Measurements from ENCODE around the gene FGF2. TPM values are rescaled to one million over a fixed set of nuclear protein-coding genes. Genes with fewer than 3 reads are reported as not detected.

Gene FGF2
- 1.4 and 2.1 TPM in 2 replicates for total RNA-seq (2021)
- percentile 39 among the genes with signal in this experiment for Bru-seq, nascent RNA
- percentile 36 among the genes with signal in this experiment for BruChase-seq, experiment 1, labeled RNA remaining after a 2-hour chase
- percentile 37 among the genes with signal in this experiment for BruChase-seq, experiment 2, labeled RNA remaining after a 6-hour chase
- long read RNA-seq, full-length matches to known transcripts = 1 of 1 reads
- long read RNA-seq, partial matches to known transcripts = 0 of 1 reads
- long read RNA-seq, other reads (novel, unspliced or antisense) = 0 of 1 reads

GRCh38 chr4:122826553-122827257 lies at the start of gene FGF2:
TSS of gene FGF2 (plus strand) at chr4:122826831. CDS start at chr4:122827175, 344 bp downstream.
- Histone ChIP-seq H3K4me1 (replicated peaks; ENCODE audit: insufficient read depth) (0 out of 2 replicates have a peak, but pooled peaks cover 6% of the 10 kb centered on the region), H3F3A (ENCODE audit: insufficient read depth, low read depth) (peaks cover 4% of the 10 kb centered on the region; the same call in 1 of the 2 replicates), H3K27me3 (ENCODE audit: insufficient read depth, low read depth) (no peaks in the 10 kb centered on the region), H3K79me2 (ENCODE audit: low read depth) (no peaks in the 10 kb centered on the region), H4K20me1 (ENCODE audit: insufficient read depth) (no peaks in the 10 kb centered on the region), H3K9me3 (ENCODE audit: insufficient read depth, low read depth) (no peaks in the 10 kb centered on the region), H3K4me2 (no peak within 1 kb of the TSS), H3K9me2 (ENCODE audit: insufficient read depth) (no peaks in the 10 kb centered on the region), H3K36me3 (ENCODE audit: low read depth) (no peaks in the 10 kb centered on the region), H3K4me3 (no peak within 1 kb of the TSS), H3K27ac (no peak within 1 kb of the TSS), H2AFZ (no peak within 1 kb of the TSS)
- no peak for TF ChIP-seq CTCF (conservative IDR thresholded peaks at IDR 0.05)
- TF ChIP-seq EZH2 (IDR thresholded peaks at IDR 0.05; ENCODE audit: low read depth) = no peak
- ChIA-PET POLR2A (ENCODE audit: unreplicated experiment) (no interaction called here), CTCF (no interaction called here)
- no TSS peak for BruUV-seq (replicated peaks)
- intact Hi-C loops (cut with micrococcal nuclease; ENCODE audit: unreplicated experiment) = no loop called here
- DNase-seq = peak in 1 of 2 experiments; percentile 8

- H2AFZ ChIP-seq = no peak overlapping the region
- no peak for DNase-seq
- no peak overlapping the region for H3K4me2 ChIP-seq
- ChIA-PET POLR2A (ENCODE audit: unreplicated experiment) (interaction anchor here (0.6 kb wide), 1 partner anchor 10 kb away, joined by 3 read pairs; no protein-coding TSS in a partner anchor), CTCF (no interaction called here)
- no peaks in the 10 kb centered on the region for H3K27me3 ChIP-seq (ENCODE audit: insufficient read depth, low read depth)
- no peaks in the 10 kb centered on the region; the same call in none of the 2 replicates for H3K9me2 ChIP-seq (ENCODE audit: insufficient read depth)
- no peaks in the 10 kb centered on the region for H3K79me2 ChIP-seq (ENCODE audit: low read depth)
- H3K4me1 ChIP-seq (replicated peaks; ENCODE audit: insufficient read depth) = no peaks in the 10 kb centered on the region
- no peaks in the 10 kb centered on the region; the same call in 1 of the 2 replicates for H3K9me3 ChIP-seq (ENCODE audit: insufficient read depth, low read depth)
- intact Hi-C loops (cut with micrococcal nuclease; ENCODE audit: unreplicated experiment) = no loop called here
- H4K20me1 ChIP-seq (ENCODE audit: insufficient read depth) = no peaks in the 10 kb centered on the region
- TF ChIP-seq CTCF (conservative IDR thresholded peaks at IDR 0.05) (no peak), EZH2 (IDR thresholded peaks at IDR 0.05; ENCODE audit: low read depth) (no peak)
- no peak overlapping the region for H3K27ac ChIP-seq
- no peak overlapping the region for H3K4me3 ChIP-seq
- no peaks in the 10 kb centered on the region for H3F3A ChIP-seq (ENCODE audit: insufficient read depth, low read depth)
- no TSS peak for BruUV-seq (replicated peaks)
- H3K36me3 ChIP-seq (ENCODE audit: low read depth) = no peaks in the 10 kb centered on the region
Measured at GRCh38 chr4:122776916-122777315, 49.7 kb upstream of the FGF2 start.

- CTCF ChIA-PET = no interaction called here
- H3K4me2 ChIP-seq = no peak overlapping the region
- no peak overlapping the region for H3K27ac ChIP-seq
Measured at GRCh38 chr4:122777846-122778673, 48.6 kb upstream of the FGF2 start.

More at GRCh38 chr4:122777846-122778673, 48.6 kb upstream of the FGF2 start:
- H3K9me3 ChIP-seq (ENCODE audit: insufficient read depth, low read depth) = no peaks in the 10 kb centered on the region; the same call in 1 of the 2 replicates
- intact Hi-C loops (cut with micrococcal nuclease; ENCODE audit: unreplicated experiment) = no loop called here
- H3K9me2 ChIP-seq (ENCODE audit: insufficient read depth) = no peaks in the 10 kb centered on the region; the same call in none of the 2 replicates
- H3K27me3 ChIP-seq (ENCODE audit: insufficient read depth, low read depth) = no peaks in the 10 kb centered on the region
- no peaks in the 10 kb centered on the region for H3K79me2 ChIP-seq (ENCODE audit: low read depth)
- BruUV-seq (replicated peaks) = no TSS peak
- peaks cover 6% of the 10 kb centered on the region; the same call in 1 of the 2 replicates for H3F3A ChIP-seq (ENCODE audit: insufficient read depth, low read depth)
- no peak overlapping the region for H3K4me3 ChIP-seq
- H3K36me3 ChIP-seq (ENCODE audit: low read depth) = no peaks in the 10 kb centered on the region
- no peak for DNase-seq
- peaks cover 11% of the 10 kb centered on the region for H3K4me1 ChIP-seq (replicated peaks; ENCODE audit: insufficient read depth)
- H2AFZ ChIP-seq = no peak overlapping the region
- no peaks in the 10 kb centered on the region for H4K20me1 ChIP-seq (ENCODE audit: insufficient read depth)
- no peak for TF ChIP-seq EZH2 (IDR thresholded peaks at IDR 0.05; ENCODE audit: low read depth)
- no peak for TF ChIP-seq CTCF (conservative IDR thresholded peaks at IDR 0.05)
- POLR2A ChIA-PET (ENCODE audit: unreplicated experiment) = no interaction called here

Data from PC-9 (cell line).